Transverse colon (tissue), 4 donors: ENCODE results near the gene PYGL. TPM values are rescaled to one million over a fixed set of nuclear protein-coding genes. Genes with fewer than 3 reads are reported as not detected.

ENCODE experiments used
- DNase-seq: peaks from one replicate; pipeline ENCODE4 v3.0.0-alpha.2; 2019
- H3K27ac ChIP-seq, 4 donors: fragments of 200-600 bp; sonication (generic); 2 replicates each; pipeline ENCODE4 v1.5.1; 2016 to 2018; ENCODE audit warnings: inconsistent platforms in 4 of 4
- H3K27me3 ChIP-seq: fragments of 200-600 bp; sonication (generic); 2 replicates; pipeline ENCODE4 v1.5.1; 2017; ENCODE audit warnings: inconsistent platforms
- H3K36me3 ChIP-seq, 4 donors: fragments of 200-600 bp; sonication (generic); 2 replicates each; pipeline ENCODE4 v1.5.1; 2017 to 2019; ENCODE audit warnings: inconsistent platforms in 4 of 4
- H3K4me1 ChIP-seq, 4 donors: fragments of 200-600 bp; sonication (generic); 2 replicates each; pipeline ENCODE4 v1.5.1; 2017 to 2020; ENCODE audit warnings: inconsistent platforms in 4 of 4
- H3K4me3 ChIP-seq, 4 donors: fragments of 200-600 bp; sonication (generic); 1 replicate in 1 of 4; 2 replicates in 3 of 4; pipeline versions ENCODE4 v1.5.1 to v1.6.1; 2017 to 2019; ENCODE audit warnings: inconsistent platforms in 4 of 4
- H3K9me3 ChIP-seq, 2 donors: fragments of 200-600 bp; sonication (generic); 2 replicates each; pipeline ENCODE4 v1.5.1; 2017 to 2019; ENCODE audit warnings: inconsistent platforms in 2 of 2
- EP300 ChIP-seq: sonication (generic); formaldehyde crosslinking; IDR thresholded peaks from one replicate; pipeline ENCODE4 v1.6.1; 2017; ENCODE audit warnings: antibody characterized with exemption, low read depth
- POLR2A ChIP-seq: fragments of 450-650 bp; IDR thresholded peaks from one replicate; pipeline ENCODE4 v1.6.1; 2016; ENCODE audit warnings: antibody characterized with exemption, mild to moderate bottlenecking, moderate library complexity
- POLR2AphosphoS5 ChIP-seq, 3 donors: sonication (generic); formaldehyde crosslinking; IDR thresholded peaks; one replicate each; pipeline ENCODE4 v1.6.1; 2016; ENCODE audit warnings: antibody characterized with exemption in 3 of 3
- WGBS, 2 donors: methylation state at CpG; one replicate each; pipeline ENCODE4 v1.1.5; 2018; ENCODE audit warnings: low coverage in 1 of 2; 5-methylcytosine and 5-hydroxymethylcytosine counted together
- in situ Hi-C, 4 donors: fragments of 200-750 bp; cut with MboI; loops; one replicate each; pipeline versions ENCODE4 v1.15.0 to v1.15.1; 2017; ENCODE audit warnings: low sequenced_read_pairs in 3 of 4, low pct_ligation_motif_present in 1 of 4, low pct_unique_long_range_greater_than_20kb in 1 of 4
- intact Hi-C: fragments of 100-400 bp; cut with DNase I; formaldehyde crosslinking; loops from one replicate; pipeline ENCODE4 v1.15.1; 2023; ENCODE audit warnings: low total_unique reads
- total RNA-seq, 4 donors: library from RNA; depleted of rRNA; stranded (reverse); fragments of >200 nt; gene quantifications; one replicate each; pipeline ENCODE4 v1.1.0, GENCODE V29; 2016
- TF ChIP-seq, protein P1 (sequence below), 5 experiments: fragments of 200-600 bp in 3 of 5; fragments of 450-650 bp in 2 of 5; sonication (generic) in 3 of 5; IDR thresholded peaks; 1 replicate in 2 of 5; 2 replicates in 3 of 5; pipeline ENCODE4 v1.5.1; 2016 to 2017; ENCODE audit warnings: antibody characterized with exemption in 5 of 5, inconsistent platforms in 3 of 5, mild to moderate bottlenecking in 2 of 5, moderate library complexity in 1 of 5

PYGL gene
- total RNA-seq, 4 donors from 2014 or later, result 10.8 to 51.8 (median 26.0) TPM

DNA sequence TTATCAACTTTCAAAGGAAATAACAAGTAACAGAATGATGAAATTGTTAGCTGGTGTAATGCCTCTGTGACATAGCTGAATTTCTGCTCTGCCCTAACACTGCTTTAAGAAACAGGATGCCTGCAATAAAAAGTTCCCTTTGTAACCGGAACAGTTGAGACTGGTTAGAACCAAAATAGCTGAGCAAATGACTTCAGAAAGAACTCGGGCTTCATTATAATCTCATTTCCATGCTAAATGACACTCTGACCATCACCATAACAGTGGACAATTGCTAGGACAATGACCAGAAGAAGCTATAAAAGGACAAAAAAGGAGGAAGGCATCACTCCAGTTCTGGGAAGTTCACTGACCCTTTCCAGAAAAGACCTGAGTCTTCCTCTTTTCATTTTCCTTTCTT is 23.5 kb upstream of the PYGL start:
- no peak for DNase-seq
- H3K9me3 ChIP-seq, result no peaks in the 10 kb centered on the region
- in situ Hi-C loops, result loop anchor here in 3 of 4 donors (25.0 kb wide), 3 partner anchors 245 to 820 kb away; partner anchors contain the start of gene TMX1 (in 1 of the 3)
- no peaks in the 10 kb centered on the region for H3K27me3 ChIP-seq
- no peak overlapping the region for H3K27ac ChIP-seq
- TF ChIP-seq, protein P1, sequence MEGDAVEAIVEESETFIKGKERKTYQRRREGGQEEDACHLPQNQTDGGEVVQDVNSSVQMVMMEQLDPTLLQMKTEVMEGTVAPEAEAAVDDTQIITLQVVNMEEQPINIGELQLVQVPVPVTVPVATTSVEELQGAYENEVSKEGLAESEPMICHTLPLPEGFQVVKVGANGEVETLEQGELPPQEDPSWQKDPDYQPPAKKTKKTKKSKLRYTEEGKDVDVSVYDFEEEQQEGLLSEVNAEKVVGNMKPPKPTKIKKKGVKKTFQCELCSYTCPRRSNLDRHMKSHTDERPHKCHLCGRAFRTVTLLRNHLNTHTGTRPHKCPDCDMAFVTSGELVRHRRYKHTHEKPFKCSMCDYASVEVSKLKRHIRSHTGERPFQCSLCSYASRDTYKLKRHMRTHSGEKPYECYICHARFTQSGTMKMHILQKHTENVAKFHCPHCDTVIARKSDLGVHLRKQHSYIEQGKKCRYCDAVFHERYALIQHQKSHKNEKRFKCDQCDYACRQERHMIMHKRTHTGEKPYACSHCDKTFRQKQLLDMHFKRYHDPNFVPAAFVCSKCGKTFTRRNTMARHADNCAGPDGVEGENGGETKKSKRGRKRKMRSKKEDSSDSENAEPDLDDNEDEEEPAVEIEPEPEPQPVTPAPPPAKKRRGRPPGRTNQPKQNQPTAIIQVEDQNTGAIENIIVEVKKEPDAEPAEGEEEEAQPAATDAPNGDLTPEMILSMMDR (IDR thresholded peaks at IDR 0.05), result no peak
- no peak for TF ChIP-seq EP300
- no peak for TF ChIP-seq POLR2A
- no peak for TF ChIP-seq POLR2AphosphoS5 (IDR thresholded peaks at IDR 0.05)
- H3K36me3 ChIP-seq, result no peaks in the 10 kb centered on the region
- no peak overlapping the region for H3K4me3 ChIP-seq
- whole genome bisulfite sequencing, 2 donors, result 36% methylated on average over 2 of the region's 2 CpGs; no CpG with 5 or more reads in 1 of the 2 donors
- intact Hi-C loops, result no loop called here
- peaks cover 0 to 8% (median 3%) of the 10 kb centered on the region in 4 donors for H3K4me1 ChIP-seq

DNA sequence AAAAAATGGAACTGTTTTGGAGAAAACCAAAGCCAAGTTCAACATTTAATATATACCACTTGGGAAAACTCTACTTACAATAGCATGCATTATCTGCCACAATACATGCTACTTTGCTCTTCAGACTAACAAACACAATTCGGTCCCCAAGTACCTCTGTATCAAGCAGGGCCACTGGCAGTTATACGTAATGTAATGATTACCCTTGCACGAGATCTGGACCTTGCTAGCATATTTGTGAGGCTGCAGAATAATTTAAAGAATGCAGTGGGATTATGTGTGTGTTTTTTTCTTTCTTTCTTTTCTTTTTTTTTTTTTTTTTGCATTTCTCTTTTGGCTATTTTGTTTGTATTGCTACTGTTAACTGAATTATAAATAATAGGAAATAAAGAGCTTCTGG is 22.8 kb upstream of the PYGL start:
- no peaks in the 10 kb centered on the region for H3K27me3 ChIP-seq
- no peak for DNase-seq
- TF ChIP-seq POLR2AphosphoS5 (IDR thresholded peaks at IDR 0.05) (no peak), EP300 (no peak), POLR2A (no peak)
- TF ChIP-seq, protein P1 (IDR thresholded peaks at IDR 0.05), result no peak
- WGBS, 2 donors, result 41 to 59% methylated on average over 3 of the region's 3 CpGs
- no peak overlapping the region for H3K27ac ChIP-seq
- no peaks in the 10 kb centered on the region for H3K9me3 ChIP-seq
- H3K4me1 ChIP-seq, result peaks cover 0 to 13% (median 5%) of the 10 kb centered on the region in 4 donors
- no peak overlapping the region for H3K4me3 ChIP-seq
- no peaks in the 10 kb centered on the region for H3K36me3 ChIP-seq
- in situ Hi-C loops, result loop anchor here in 3 of 4 donors (25.0 kb wide), 3 partner anchors 245 to 820 kb away; partner anchors contain the start of gene TMX1 (in 1 of the 3)
- intact Hi-C loops, result no loop called here

DNA sequence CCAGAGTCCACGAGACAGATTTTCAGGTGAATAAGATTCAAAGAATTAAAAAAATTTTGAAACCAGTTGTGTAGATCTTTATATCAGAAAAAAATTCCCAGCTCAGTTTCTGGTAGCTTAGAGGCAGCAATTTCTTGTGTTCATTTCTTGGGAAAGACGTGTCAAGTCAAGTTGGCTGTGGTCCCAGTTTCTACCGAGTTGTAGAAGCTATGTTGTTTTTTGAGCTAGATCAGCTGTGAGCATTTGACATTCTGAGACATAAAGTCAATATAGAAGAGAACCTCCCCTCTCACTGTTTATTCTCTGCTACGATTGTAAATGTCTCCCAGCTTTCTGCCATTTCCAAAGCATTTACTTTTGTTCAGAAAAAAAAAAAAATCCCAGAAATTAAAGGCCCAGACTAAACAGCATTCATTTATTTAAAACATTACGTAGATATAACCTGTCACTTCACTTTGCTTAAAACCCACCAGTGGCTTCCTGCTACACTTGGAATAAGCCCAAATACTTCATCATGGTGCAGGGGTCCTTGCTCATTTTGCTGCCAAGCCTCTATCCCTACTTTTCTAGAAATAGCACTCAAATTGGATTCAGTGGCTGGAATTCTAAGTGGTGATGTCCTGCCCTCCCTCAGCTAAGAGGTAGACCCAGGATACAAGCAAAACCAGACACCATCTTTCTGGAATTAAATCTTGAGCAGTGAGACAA is 20.6 kb upstream of the PYGL start:
- H3K4me1 ChIP-seq, result peaks cover 2 to 29% (median 9%) of the 10 kb centered on the region in 4 donors
- H3K36me3 ChIP-seq, result no peaks in the 10 kb centered on the region
- no peaks in the 10 kb centered on the region for H3K27me3 ChIP-seq
- H3K9me3 ChIP-seq, result no peaks in the 10 kb centered on the region
- H3K4me3 ChIP-seq, result no peak overlapping the region
- intact Hi-C loops (no loop called here), in situ Hi-C loops (loop anchor here in 3 of 4 donors (25.0 kb wide), 3 partner anchors 247 to 822 kb away; partner anchors contain the start of gene TMX1 (in 1 of the 3))
- 27 to 31% methylated on average over 5 of the region's 5 CpGs for WGBS, 2 donors
- peak; percentile 44 for DNase-seq
- peak overlapping the region; percentile 15 to 55 (median 50) for H3K27ac ChIP-seq
- TF ChIP-seq EP300 (no peak), POLR2AphosphoS5 (IDR thresholded peaks at IDR 0.05) (peak; percentile 20 to 54 (median 23))

DNA sequence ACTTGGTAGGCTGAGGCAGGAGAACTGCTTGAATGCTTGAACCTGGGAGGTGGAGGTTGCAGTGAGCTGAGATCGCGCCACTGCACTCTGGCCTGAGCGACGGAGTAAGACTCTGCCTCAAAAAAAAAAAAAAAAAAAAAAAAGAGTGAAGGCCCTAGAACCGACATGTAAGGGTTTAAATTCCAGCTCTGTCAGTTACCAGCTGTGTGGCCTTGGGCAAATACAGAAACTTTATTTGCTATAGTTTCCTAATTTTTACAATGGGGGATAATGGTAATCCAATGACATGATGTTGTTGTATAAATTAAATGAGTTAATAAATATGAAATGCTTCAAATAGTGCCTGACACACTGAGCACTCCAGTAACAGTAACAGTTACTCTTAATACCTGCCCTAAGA is 19.6 kb upstream of the PYGL start:
- H3K27me3 ChIP-seq, result no peaks in the 10 kb centered on the region
- DNase-seq, result no peak
- peak overlapping the region in 2 of 4 donors; percentile 50 to 55 for H3K27ac ChIP-seq
- no peaks in the 10 kb centered on the region for H3K9me3 ChIP-seq
- in situ Hi-C loops, result loop anchor here in 3 of 4 donors (25.0 kb wide), 3 partner anchors 248 to 823 kb away; partner anchors contain the start of gene TMX1 (in 1 of the 3)
- H3K4me3 ChIP-seq, result no peak overlapping the region
- H3K4me1 ChIP-seq, result peaks cover 2 to 29% (median 9%) of the 10 kb centered on the region in 4 donors
- 50 to 89% methylated on average over 1 to 5 of the region's 5 CpGs for WGBS, 2 donors
- H3K36me3 ChIP-seq, result no peaks in the 10 kb centered on the region
- intact Hi-C loops, result no loop called here
- TF ChIP-seq EP300 (no peak), POLR2AphosphoS5 (IDR thresholded peaks at IDR 0.05) (no peak), POLR2A (no peak)
- TF ChIP-seq, protein P1 (IDR thresholded peaks at IDR 0.05), result no peak
